HepG2 (cell line): Measurements from ENCODE around the gene OGFOD3. TPM values are rescaled to one million over a fixed set of nuclear protein-coding genes. Genes with fewer than 3 reads are reported as not detected.
A peak's percentile ranks its signal among the peaks of the same experiment; 100 is the strongest.

Experiments
- ATAC-seq: fragments of 200-7000 bp; cut with Tn5 transposase; 3 replicates; pipeline ENCODE4 v1.9.1; 2020; ENCODE audit warnings: mild to moderate bottlenecking, moderate library complexity
- BruUV-seq: library from RNA; stranded (reverse); fragments of 400-500 nt; replicated peaks from 2 replicates; lab custom pipeline; 2021; lab: Mats Ljungman, UMichigan
- CTCF ChIA-PET: fragments of 300-600 bp; formaldehyde crosslinking; extraction: SDS; loops from one replicate; lab custom pipeline; 2021; ENCODE audit warnings: low total read pairs, inconsistent platforms, low intra/inter-chr PET ratio; lab: Yijun Ruan, JAX
- POLR2A ChIA-PET: fragments of 350-600 bp; sonication (Branson Sonifier 250); formaldehyde crosslinking; loops from one replicate; lab custom pipeline; 2020; ENCODE audit warnings: antibody characterized with exemption, inconsistent platforms; lab: Yijun Ruan, JAX
- DNase-seq: peaks from one replicate; pipeline ENCODE4 v3.0.0-alpha.2; 2015; ENCODE audit warnings: low spot score
- FAIRE-seq: peaks from 3 replicates; lab custom pipeline; 2011; peaks lifted over from hg19 to GRCh38; lab: Jason Lieb, UNC
- H2AFZ ChIP-seq: one replicate; pipeline ENCODE4 v1.6.1; 2011; ENCODE audit warnings: low read length, inconsistent platforms
- H3K27ac ChIP-seq: fragments of 300-600 bp; 3 replicates; pipeline ENCODE4 v1.8.0; 2011; ENCODE audit warnings: mixed run types, mild to moderate bottlenecking, mixed read lengths, low read length, inconsistent platforms; ENCODE audit not compliant: insufficient read depth; ENCODE audit errors: extremely low read length
- H3K27me3 ChIP-seq, 2 experiments: fragments of 200-600 bp in 1 of 2; 2 replicates in 1 of 2; 3 replicates in 1 of 2; pipeline versions ENCODE4 v1.6.0 to v1.8.0; 2011; ENCODE audit warnings: low read length in 2 of 2, mild to moderate bottlenecking in 2 of 2, moderate library complexity in 2 of 2, inconsistent platforms in 1 of 2; ENCODE audit not compliant: insufficient read depth in 2 of 2, control insufficient read depth in 1 of 2
- H3K36me3 ChIP-seq, 2 experiments: fragments of 200-600 bp in 1 of 2; replicated peaks in 1 of 2; 2 replicates in 1 of 2; 3 replicates in 1 of 2; pipeline versions ENCODE4 v1.5.1 to v1.8.0; 2011; ENCODE audit warnings: low read length in 2 of 2, inconsistent platforms in 1 of 2; ENCODE audit not compliant: insufficient read depth in 2 of 2, control insufficient read depth in 1 of 2
- H3K4me1 ChIP-seq: 2 replicates; pipeline ENCODE4 v1.5.1; 2012; ENCODE audit warnings: low read length, inconsistent platforms; ENCODE audit not compliant: insufficient read depth
- H3K4me2 ChIP-seq: 2 replicates; pipeline ENCODE4 v1.6.0; 2011; ENCODE audit warnings: low read depth, low read length, inconsistent platforms
- H3K4me3 ChIP-seq, 3 experiments: fragments of 200-600 bp in 1 of 3; sonication (generic), shearing (Covaris generic) in 1 of 3; replicated peaks in 1 of 3; 2 replicates each; pipeline ENCODE4 v1.5.1; 2011 to 2016; ENCODE audit warnings: low read length in 3 of 3, inconsistent platforms in 2 of 3, low read depth in 2 of 3, mild to moderate bottlenecking in 2 of 3, control low read depth in 1 of 3, mixed read lengths in 1 of 3; ENCODE audit not compliant: insufficient read depth in 1 of 3
- H3K79me2 ChIP-seq: one replicate; pipeline ENCODE4 v1.6.1; 2011; ENCODE audit warnings: low read length, inconsistent platforms; ENCODE audit not compliant: insufficient read depth
- H3K9ac ChIP-seq: 2 replicates; pipeline ENCODE4 v1.6.0; 2011; ENCODE audit warnings: mild to moderate bottlenecking, low read depth, low read length, inconsistent platforms; ENCODE audit not compliant: insufficient read depth
- H3K9me3 ChIP-seq: 2 replicates; pipeline ENCODE4 v1.5.1; 2012; ENCODE audit warnings: mild to moderate bottlenecking, low read length
- H4K20me1 ChIP-seq: 2 replicates; pipeline ENCODE4 v1.6.0; 2011; ENCODE audit warnings: inconsistent platforms, mild to moderate bottlenecking, low read length, moderate library complexity; ENCODE audit not compliant: insufficient read depth
- EP300 ChIP-seq, 3 experiments: sonication (generic) in 1 of 3; formaldehyde crosslinking in 1 of 3; IDR thresholded peaks; 2 replicates each; pipeline versions ENCODE4 v1.5.1 to v1.6.1; 2011 to 2020; ENCODE audit warnings: low read depth in 2 of 3, low read length in 2 of 3, borderline replicate concordance in 1 of 3, improper control_type of control experiment in 1 of 3, mild to moderate bottlenecking in 1 of 3, missing genetic modification reagents in 1 of 3, moderate library complexity in 1 of 3
- ERF ChIP-seq: IDR thresholded peaks from 2 replicates; pipeline ENCODE4 v1.6.1; 2018; ENCODE audit warnings: missing biosample characterization, missing genetic modification reagents
- MIXL1 ChIP-seq: IDR thresholded peaks from 2 replicates; pipeline ENCODE4 v1.6.1; 2016
- NFYB ChIP-seq: sonication (generic); formaldehyde crosslinking; IDR thresholded peaks from 2 replicates; pipeline ENCODE4 v1.4.0; 2020; ENCODE audit warnings: missing genetic modification reagents
- RFX3 ChIP-seq: IDR thresholded peaks from 2 replicates; pipeline ENCODE4 v1.6.1; 2016; ENCODE audit warnings: missing biosample characterization, missing genetic modification reagents
- RFXANK ChIP-seq: IDR thresholded peaks from 2 replicates; pipeline ENCODE4 v1.6.1; 2016
- ZNF430 ChIP-seq: sonication (generic); formaldehyde crosslinking; IDR thresholded peaks from 2 replicates; pipeline ENCODE4 v1.9.0; 2021; ENCODE audit warnings: mild to moderate bottlenecking, missing genetic modification reagents
- ZNF569 ChIP-seq: sonication (generic); formaldehyde crosslinking; IDR thresholded peaks from 2 replicates; pipeline ENCODE4 v1.5.0; 2020; ENCODE audit warnings: mild to moderate bottlenecking, missing genetic modification reagents, moderate library complexity, borderline replicate concordance
- ZNF572 ChIP-seq: sonication (generic); formaldehyde crosslinking; IDR thresholded peaks from 2 replicates; pipeline ENCODE4 v1.5.1; 2020; ENCODE audit warnings: mild to moderate bottlenecking, missing genetic modification reagents
- ZNF607 ChIP-seq: sonication (generic); formaldehyde crosslinking; IDR thresholded peaks from 2 replicates; pipeline ENCODE4 v1.5.1; 2020; ENCODE audit warnings: missing genetic modification reagents, mild to moderate bottlenecking, borderline replicate concordance
- ZNF841 ChIP-seq: sonication (generic); formaldehyde crosslinking; IDR thresholded peaks from 2 replicates; pipeline ENCODE4 v1.8.1; 2023; ENCODE audit warnings: missing genetic modification reagents, borderline replicate concordance
- WGBS: methylation state at CpG from one replicate; pipeline ENCODE4 v1.1.6; 2017; ENCODE audit warnings: low lambda C conversion rate; 5-methylcytosine and 5-hydroxymethylcytosine counted together
- in situ Hi-C: cut with HindIII; loops from 2 replicates; pipeline ENCODE4 v1.10.0; 2017; ENCODE audit warnings: low pct_unique_long_range_greater_than_20kb; ENCODE audit not compliant: extremely low pct_ligation_motif_present
- intact Hi-C: fragments of 100-400 bp; cut with micrococcal nuclease; formaldehyde crosslinking; loops from one replicate; pipeline ENCODE4 v1.10.0; 2022; ENCODE audit not compliant: unreplicated experiment
- polyA plus RNA-seq, 8 experiments: library from polyadenylated mRNA; depleted of rRNA in 3 of 8; stranded (reverse) in 7 of 8; unstranded in 1 of 8; fragments of >200 nt; fragmentation: Illumina TruSeq in 4 of 8; extraction: Trizol in 4 of 8; gene quantifications; 2 replicates each; pipeline versions ENCODE4 v1.2.1 to v1.2.3, GENCODE V29; 2011 to 2016; ENCODE audit warnings: low read depth in 4 of 8, missing spikeins in 1 of 8, mixed read lengths in 1 of 8; ENCODE audit not compliant: insufficient read depth in 1 of 8
- total RNA-seq, 5 experiments: library from RNA; depleted of rRNA; stranded (reverse); fragments of >200 nt; fragmentation: Illumina TruSeq; extraction: Trizol; gene quantifications; 2 replicates each; pipeline ENCODE4 v1.2.3, GENCODE V29; 2016; ENCODE audit warnings: low read depth in 1 of 5
- TF ChIP-seq, protein P1 (sequence below): sonication (generic); formaldehyde crosslinking; IDR thresholded peaks from 2 replicates; pipeline ENCODE4 v1.4.0; 2020; ENCODE audit warnings: missing genetic modification reagents, low read depth, mild to moderate bottlenecking, borderline replicate concordance
- TF ChIP-seq, protein P2 (sequence below): sonication (generic); formaldehyde crosslinking; IDR thresholded peaks from 2 replicates; pipeline ENCODE4 v1.4.0; 2020; ENCODE audit warnings: missing genetic modification reagents, borderline replicate concordance
- TF ChIP-seq, protein P3 (sequence below): sonication (generic); formaldehyde crosslinking; IDR thresholded peaks from 2 replicates; pipeline ENCODE4 v1.9.0; 2021; ENCODE audit warnings: missing genetic modification reagents, borderline replicate concordance
- TF ChIP-seq, protein P4 (sequence below): IDR thresholded peaks from 2 replicates; pipeline ENCODE4 v1.6.1; 2016; ENCODE audit warnings: low read depth, control low read depth

OGFOD3 gene
- total and polyA plus RNA-seq, 2 of the 13 experiments (the other 11 are each of a cell fraction or from before 2014, with no cell fraction given), result 40.0 to 42.1 TPM

DNA sequence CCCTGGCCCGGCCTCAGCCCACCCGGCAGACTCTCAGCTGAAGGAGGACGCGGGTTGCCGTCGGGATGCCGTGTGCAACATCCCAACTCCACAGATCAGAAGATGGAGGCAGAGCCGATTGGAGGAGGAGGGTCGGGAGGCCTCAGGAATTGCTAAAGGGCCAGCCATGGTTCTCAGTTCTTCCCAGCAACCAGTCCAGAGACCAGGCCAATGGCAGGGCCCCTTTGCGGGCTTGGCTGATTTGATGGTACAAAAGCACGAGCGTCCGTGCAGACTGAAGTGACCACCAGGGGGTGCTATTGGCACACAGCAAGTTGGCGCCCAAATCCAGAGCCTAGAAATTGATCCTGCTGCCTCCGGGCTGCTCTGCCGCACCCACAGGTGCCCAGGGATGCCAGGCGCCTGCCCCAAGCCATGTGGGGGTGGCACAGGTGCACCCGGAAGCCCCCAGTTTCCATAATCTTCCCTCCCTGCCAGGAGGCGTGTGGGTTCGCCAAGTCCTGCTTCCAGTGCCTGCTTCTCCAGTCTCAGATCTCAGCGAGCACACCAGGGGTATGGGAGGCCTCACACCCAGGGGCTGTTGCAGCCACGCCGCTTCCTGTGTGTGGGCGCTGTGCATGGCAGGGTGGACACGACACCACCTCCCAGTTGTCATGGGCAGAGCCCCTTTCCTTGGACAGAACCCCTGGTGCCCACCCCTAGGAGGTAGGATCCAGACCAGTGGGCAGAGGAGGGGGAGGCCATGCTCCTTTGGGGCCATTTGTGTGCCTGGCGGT, 66.5 kb downstream of the OGFOD3 start (continued):
- TF ChIP-seq ZNF430 (CRISPR knock-in tag), result peak; percentile 66
- TF ChIP-seq, protein P1, sequence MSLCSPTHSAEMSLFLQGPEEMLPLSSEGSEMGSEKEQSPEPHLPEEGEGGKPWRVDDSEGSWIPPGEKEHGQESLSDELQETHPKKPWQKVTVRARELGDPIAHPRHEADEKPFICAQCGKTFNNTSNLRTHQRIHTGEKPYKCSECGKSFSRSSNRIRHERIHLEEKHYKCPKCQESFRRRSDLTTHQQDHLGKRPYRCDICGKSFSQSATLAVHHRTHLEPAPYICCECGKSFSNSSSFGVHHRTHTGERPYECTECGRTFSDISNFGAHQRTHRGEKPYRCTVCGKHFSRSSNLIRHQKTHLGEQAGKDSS (CRISPR knock-in tag), result peak; percentile 55; the same call in 1 of the 2 replicates
- peak; percentile 79; the same call in 1 of the 2 replicates for TF ChIP-seq ERF (CRISPR knock-in tag)
- TF ChIP-seq, protein P2, sequence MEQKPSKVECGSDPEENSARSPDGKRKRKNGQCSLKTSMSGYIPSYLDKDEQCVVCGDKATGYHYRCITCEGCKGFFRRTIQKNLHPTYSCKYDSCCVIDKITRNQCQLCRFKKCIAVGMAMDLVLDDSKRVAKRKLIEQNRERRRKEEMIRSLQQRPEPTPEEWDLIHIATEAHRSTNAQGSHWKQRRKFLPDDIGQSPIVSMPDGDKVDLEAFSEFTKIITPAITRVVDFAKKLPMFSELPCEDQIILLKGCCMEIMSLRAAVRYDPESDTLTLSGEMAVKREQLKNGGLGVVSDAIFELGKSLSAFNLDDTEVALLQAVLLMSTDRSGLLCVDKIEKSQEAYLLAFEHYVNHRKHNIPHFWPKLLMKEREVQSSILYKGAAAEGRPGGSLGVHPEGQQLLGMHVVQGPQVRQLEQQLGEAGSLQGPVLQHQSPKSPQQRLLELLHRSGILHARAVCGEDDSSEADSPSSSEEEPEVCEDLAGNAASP, result peak; percentile 70; the same call in 1 of the 2 replicates
- TF ChIP-seq ZNF572, result peak; percentile 77; the same call in 1 of the 2 replicates
- peak; percentile 95; the same call in 1 of the 2 replicates for TF ChIP-seq RFXANK (CRISPR knock-in tag)
- TF ChIP-seq, all 625 proteins: peak for 215

DNA sequence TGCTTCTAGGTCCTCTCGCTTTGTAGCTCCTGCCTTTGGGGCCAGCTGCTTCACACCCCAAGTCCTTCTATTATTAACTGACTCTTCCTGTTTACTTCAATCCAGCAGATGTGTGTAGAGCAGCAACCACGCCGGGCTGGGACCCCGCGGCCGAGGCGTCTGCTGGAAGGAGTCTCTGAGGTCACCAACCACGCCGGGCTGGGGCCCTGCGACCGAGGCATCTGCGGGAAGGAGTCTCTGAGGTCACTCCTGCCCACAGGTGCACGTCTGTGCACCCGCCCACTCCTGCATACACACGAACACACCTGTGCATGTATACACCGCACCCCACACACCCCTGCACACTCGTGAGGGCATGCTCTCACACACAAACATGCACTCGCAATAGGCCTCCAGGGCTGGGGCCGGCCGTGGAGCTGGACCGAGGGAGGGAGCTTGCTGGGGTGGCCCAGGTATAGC, 67.1 kb downstream of the OGFOD3 start:
- ATAC-seq, result peak; percentile 23
- no peaks in the 10 kb centered on the region for H3K36me3 ChIP-seq
- WGBS, result 46% methylated on average over 21 of the region's 21 CpGs
- no peak for FAIRE-seq
- BruUV-seq, result no TSS peak
- intact Hi-C loops (loop anchor here (2.0 to 5.0 kb wide), 3 partner anchors 36 to 201 kb away; no protein-coding TSS in a partner anchor), in situ Hi-C loops (loop anchor here (5.0 to 10.0 kb wide), 3 partner anchors 36 to 204 kb away; no protein-coding TSS in a partner anchor)
- H3K4me1 ChIP-seq, result peaks cover 94% of the 10 kb centered on the region
- no peak overlapping the region for H2AFZ ChIP-seq
- ChIA-PET CTCF (interaction anchor here (0.8 to 5.1 kb wide), 8 partner anchors 21 to 203 kb away, joined by 3 to 41 read pairs (median 4); no protein-coding TSS in a partner anchor), POLR2A (interaction anchor here (0.8 to 2.4 kb wide), 8 partner anchors 9 to 59 kb away, joined by 3 to 11 read pairs (median 6); no protein-coding TSS in a partner anchor)
- no peak for DNase-seq
- no peak overlapping the region for H3K9ac ChIP-seq
- H3K27me3 ChIP-seq, result no peaks in the 10 kb centered on the region
- H3K79me2 ChIP-seq, result no peaks in the 10 kb centered on the region
- no peaks in the 10 kb centered on the region for H3K9me3 ChIP-seq
- no peaks in the 10 kb centered on the region for H4K20me1 ChIP-seq
- H3K4me3 ChIP-seq, result no peak overlapping the region
- H3K4me2 ChIP-seq, result peak overlapping the region; percentile 87; the same call in 1 of the 2 replicates
- peak overlapping the region; percentile 4 for H3K27ac ChIP-seq
- TF ChIP-seq EP300 (IDR thresholded peaks at IDR 0.05; ENCODE audit: low read depth in 2 of 2, low read length in 2 of 2) (peak in 1 of 2 experiments; percentile 7; a peak in 1 of 4 replicates), EP300 (CRISPR knock-in tag; IDR thresholded peaks at IDR 0.05; ENCODE audit: borderline replicate concordance) (no peak; the same call in 1 of the 2 replicates), MIXL1 (no peak), ZNF607 (CRISPR knock-in tag) (no peak), NFYB (CRISPR knock-in tag) (peak; percentile 1; the same call in 1 of the 2 replicates), RFX3 (no peak), ZNF569 (no peak), ZNF841 (CRISPR knock-in tag) (no peak)
- TF ChIP-seq, protein P3, sequence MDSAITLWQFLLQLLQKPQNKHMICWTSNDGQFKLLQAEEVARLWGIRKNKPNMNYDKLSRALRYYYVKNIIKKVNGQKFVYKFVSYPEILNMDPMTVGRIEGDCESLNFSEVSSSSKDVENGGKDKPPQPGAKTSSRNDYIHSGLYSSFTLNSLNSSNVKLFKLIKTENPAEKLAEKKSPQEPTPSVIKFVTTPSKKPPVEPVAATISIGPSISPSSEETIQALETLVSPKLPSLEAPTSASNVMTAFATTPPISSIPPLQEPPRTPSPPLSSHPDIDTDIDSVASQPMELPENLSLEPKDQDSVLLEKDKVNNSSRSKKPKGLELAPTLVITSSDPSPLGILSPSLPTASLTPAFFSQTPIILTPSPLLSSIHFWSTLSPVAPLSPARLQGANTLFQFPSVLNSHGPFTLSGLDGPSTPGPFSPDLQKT (CRISPR knock-in tag), result no peak
- TF ChIP-seq, protein P4, sequence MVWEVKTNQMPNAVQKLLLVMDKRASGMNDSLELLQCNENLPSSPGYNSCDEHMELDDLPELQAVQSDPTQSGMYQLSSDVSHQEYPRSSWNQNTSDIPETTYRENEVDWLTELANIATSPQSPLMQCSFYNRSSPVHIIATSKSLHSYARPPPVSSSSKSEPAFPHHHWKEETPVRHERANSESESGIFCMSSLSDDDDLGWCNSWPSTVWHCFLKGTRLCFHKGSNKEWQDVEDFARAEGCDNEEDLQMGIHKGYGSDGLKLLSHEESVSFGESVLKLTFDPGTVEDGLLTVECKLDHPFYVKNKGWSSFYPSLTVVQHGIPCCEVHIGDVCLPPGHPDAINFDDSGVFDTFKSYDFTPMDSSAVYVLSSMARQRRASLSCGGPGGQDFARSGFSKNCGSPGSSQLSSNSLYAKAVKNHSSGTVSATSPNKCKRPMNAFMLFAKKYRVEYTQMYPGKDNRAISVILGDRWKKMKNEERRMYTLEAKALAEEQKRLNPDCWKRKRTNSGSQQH, result no peak; the same call in 1 of the 2 replicates
